B cell (primary cell): ENCODE results near the gene TMEM38A. TPM values are rescaled to one million over a fixed set of nuclear protein-coding genes. Genes with fewer than 3 reads are reported as not detected.

ENCODE experiments used
- ATAC-seq: fragments of 200-7000 bp; cut with Tn5 transposase; one replicate; pipeline ENCODE4 v1.10.0; 2021; ENCODE audit warnings: low read depth, mild to moderate bottlenecking, moderate number of reproducible peaks, moderate library complexity
- CTCF ChIA-PET: fragments of 350-600 bp; sonication (Branson Sonifier 250); formaldehyde crosslinking; loops from one replicate; lab custom pipeline; 2021; ENCODE audit warnings: antibody characterized with exemption, inconsistent platforms; lab: Charles Lee
- POLR2A ChIA-PET: fragments of 350-600 bp; sonication (Branson Sonifier 250); formaldehyde crosslinking; loops from one replicate; lab custom pipeline; 2021; ENCODE audit warnings: antibody characterized with exemption; lab: Charles Lee
- DNase-seq: peaks from one replicate; pipeline ENCODE4 v3.0.0; 2013
- H2AFZ ChIP-seq: 2 replicates; pipeline ENCODE4 v1.6.1; 2012; ENCODE audit warnings: mild to moderate bottlenecking, low read depth, low read length; ENCODE audit not compliant: insufficient read depth, poor library complexity, severe bottlenecking
- H3K27ac ChIP-seq, 2 donors: 1 replicate in 1 of 2; 2 replicates in 1 of 2; pipeline ENCODE4 v1.5.1; 2012 to 2013; ENCODE audit warnings: low read length in 2 of 2, mild to moderate bottlenecking in 2 of 2, moderate library complexity in 1 of 2
- H3K27me3 ChIP-seq, 4 experiments: fragments of 200-600 bp in 1 of 4; sonication (generic) in 1 of 4; replicated peaks in 1 of 4; 1 replicate in 2 of 4; 2 replicates in 2 of 4; pipeline versions ENCODE4 v1.6.1 to v1.7.0; 2013 to 2016; ENCODE audit warnings: low read length in 3 of 4, mild to moderate bottlenecking in 2 of 4, mixed read lengths in 1 of 4, moderate library complexity in 1 of 4; ENCODE audit not compliant: insufficient read depth in 4 of 4, control insufficient read depth in 3 of 4; ENCODE audit errors: control extremely low read depth in 1 of 4
- H3K36me3 ChIP-seq, 2 experiments: replicated peaks in 1 of 2; 1 replicate in 1 of 2; 2 replicates in 1 of 2; pipeline versions ENCODE4 v1.6.1 to v1.7.1; 2013; ENCODE audit warnings: low read length in 1 of 2; ENCODE audit not compliant: insufficient read depth in 2 of 2, control insufficient read depth in 1 of 2; ENCODE audit errors: control extremely low read depth in 1 of 2, extremely low read depth in 1 of 2
- H3K4me1 ChIP-seq, 2 donors: fragments of 200-600 bp in 1 of 2; sonication (generic) in 1 of 2; 1 replicate in 1 of 2; 2 replicates in 1 of 2; pipeline versions ENCODE4 v1.5.1 to v1.6.1; 2013 to 2017; ENCODE audit warnings: low read length in 2 of 2; ENCODE audit not compliant: control insufficient read depth in 2 of 2, insufficient read depth in 2 of 2
- H3K4me2 ChIP-seq: replicated peaks from 2 replicates; pipeline ENCODE3; 2012; ENCODE audit warnings: mild to moderate bottlenecking, low read depth, low read length; ENCODE audit not compliant: poor library complexity, severe bottlenecking
- H3K4me3 ChIP-seq, 5 experiments: fragments of 200-600 bp in 1 of 5; sonication (generic) in 1 of 5; 1 replicate in 3 of 5; 2 replicates in 2 of 5; pipeline versions ENCODE4 v1.5.1 to v1.7.0; 2011 to 2016; ENCODE audit warnings: low read length in 4 of 5, mild to moderate bottlenecking in 4 of 5, low read depth in 2 of 5, control low read depth in 1 of 5, moderate library complexity in 1 of 5; ENCODE audit not compliant: insufficient read depth in 1 of 5; ENCODE audit errors: control extremely low read depth in 1 of 5, extremely low read depth in 1 of 5
- H3K79me2 ChIP-seq: fragments of 200-600 bp; sonication (generic); one replicate; pipeline ENCODE4 v1.6.0; 2016; ENCODE audit warnings: low read length; ENCODE audit not compliant: control insufficient read depth, insufficient read depth
- H3K9ac ChIP-seq: fragments of 200-600 bp; sonication (generic); 2 replicates; pipeline ENCODE4 v1.6.1; 2017; ENCODE audit warnings: mild to moderate bottlenecking, low read length, moderate library complexity
- H3K9me3 ChIP-seq, 3 donors: one replicate each; pipeline versions ENCODE4 v1.6.1 to v1.7.1; 2013; ENCODE audit warnings: low read length in 2 of 3; ENCODE audit not compliant: control insufficient read depth in 2 of 3, insufficient read depth in 1 of 3; ENCODE audit errors: control extremely low read depth in 1 of 3
- H4K20me1 ChIP-seq: 2 replicates; pipeline ENCODE4 v1.6.0; 2012; ENCODE audit warnings: mild to moderate bottlenecking, low read length; ENCODE audit not compliant: insufficient read depth, control insufficient read depth, poor library complexity, severe bottlenecking
- H3K27ac Mint-ChIP-seq: one replicate; pipeline ENCODE4 v1.8.0; 2021; ENCODE audit warnings: mixed read lengths
- H3K27me3 Mint-ChIP-seq: one replicate; pipeline ENCODE4 v1.8.0; 2021; ENCODE audit warnings: mixed read lengths
- H3K4me1 Mint-ChIP-seq: one replicate; pipeline ENCODE4 v1.8.0; 2021; ENCODE audit warnings: mixed read lengths
- H3K4me3 Mint-ChIP-seq: one replicate; pipeline ENCODE4 v1.8.0; 2021; ENCODE audit warnings: mixed read lengths
- H3K9me3 Mint-ChIP-seq: one replicate; pipeline ENCODE4 v1.8.0; 2022; ENCODE audit warnings: mixed read lengths; ENCODE audit not compliant: insufficient read depth
- EZH2 ChIP-seq: IDR thresholded peaks from 2 replicates; pipeline ENCODE4 v1.6.1; 2012; ENCODE audit warnings: borderline replicate concordance, low read depth, mild to moderate bottlenecking, moderate library complexity, low read length; ENCODE audit not compliant: insufficient read depth, poor library complexity, severe bottlenecking
- WGBS: methylation state at CpG from one replicate; pipeline ENCODE4 v1.1.5; 2013; ENCODE audit warnings: missing lambda C conversion rate; ENCODE audit not compliant: insufficient coverage; 5-methylcytosine and 5-hydroxymethylcytosine counted together
- intact Hi-C: fragments of 100-400 bp; cut with micrococcal nuclease; formaldehyde crosslinking; loops from one replicate; pipeline ENCODE4 v1.10.0; 2022
- polyA plus RNA-seq: library from polyadenylated mRNA; depleted of rRNA; stranded (reverse); fragments of >200 nt; gene quantifications from 2 replicates; pipeline ENCODE4 v1.2.3, GENCODE V29; 2012
- total RNA-seq, 2 donors: library from RNA; stranded (reverse); fragments of 120-200 nt in 1 of 2; gene quantifications; 1 replicate in 1 of 2; 2 replicates in 1 of 2; pipeline versions ENCODE4 v1.2.3 to v1.2.4, GENCODE V29; 2013 to 2022
- TF ChIP-seq, protein P1 (sequence below): fragments of 200-600 bp; IDR thresholded peaks from one replicate; pipeline ENCODE4 v1.8.0; 2022; ENCODE audit warnings: antibody characterized with exemption, mild to moderate bottlenecking

Gene TMEM38A
- total and polyA plus RNA-seq, 2 donors (not counting 1 experiment from before 2014, with no cell fraction given), result 5.7 to 7.1 TPM

DNA sequence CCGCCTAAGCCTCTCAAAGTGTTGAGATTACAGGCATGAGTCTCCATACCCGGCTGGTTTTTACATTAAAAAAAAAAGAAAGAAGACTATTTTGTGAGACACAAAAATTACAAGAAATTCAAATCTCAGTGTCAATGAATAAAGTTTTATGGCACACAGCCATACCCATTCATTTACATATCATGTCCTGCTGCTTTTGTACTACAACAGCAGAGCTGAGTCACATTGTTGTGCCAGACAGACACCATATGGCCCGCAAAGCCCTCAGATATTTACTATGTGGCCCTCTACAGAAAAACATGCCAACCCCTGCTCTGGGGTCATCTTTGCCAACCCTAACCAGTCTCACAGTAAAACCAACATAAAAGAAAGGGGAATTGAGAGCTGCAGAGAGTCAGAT lies 6.3 kb upstream of the TMEM38A start:
- CTCF ChIA-PET, result no interaction called here

DNA sequence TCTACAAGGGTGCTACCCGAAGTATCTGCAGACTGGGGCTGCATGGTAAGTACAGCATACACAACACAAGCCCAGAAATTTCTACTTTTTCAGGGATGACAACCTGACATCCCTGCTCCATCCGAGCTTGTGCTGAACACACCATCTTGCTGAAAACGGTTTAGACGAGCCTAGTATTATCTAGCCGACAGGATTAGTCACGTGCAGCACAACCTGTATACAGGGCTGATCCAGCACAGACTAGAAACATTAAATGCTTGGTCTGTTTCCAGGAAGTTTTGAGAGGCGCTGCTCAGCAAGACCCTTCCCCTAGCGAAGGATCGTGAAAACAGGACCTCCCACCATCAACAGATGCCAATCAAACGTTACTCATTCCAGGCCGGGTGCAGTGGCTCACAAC lies 5.2 kb upstream of the TMEM38A start:
- Histone ChIP-seq H3K27me3 (no peaks in the 10 kb centered on the region), H3K4me1 (peaks cover 14 to 26% of the 10 kb centered on the region in 2 donors), H3K36me3 (peaks cover 18 to 81% of the 10 kb centered on the region in 2 experiments), H3K4me2 (no peak overlapping the region), H3K4me3 (no peak overlapping the region), H3K79me2 (peaks cover 73% of the 10 kb centered on the region), H3K9ac (no peak overlapping the region), H2AFZ (no peak overlapping the region), H4K20me1 (peaks cover 87% of the 10 kb centered on the region), H3K9me3 (peaks cover 0 to 4% (median 0%) of the 10 kb centered on the region in 3 donors), H3K27ac (no peak overlapping the region)
- ChIA-PET CTCF (no interaction called here), POLR2A (no interaction called here)
- Mint-ChIP-seq H3K27me3 (no peaks in the 10 kb centered on the region), H3K9me3 (no peaks in the 10 kb centered on the region), H3K27ac (no peak overlapping the region), H3K4me3 (no peak overlapping the region), H3K4me1 (peaks cover 28% of the 10 kb centered on the region)
- WGBS, result 96% methylated on average over 11 of the region's 11 CpGs
- intact Hi-C loops, result no loop called here
- no peak for TF ChIP-seq EZH2
- TF ChIP-seq, protein P1, sequence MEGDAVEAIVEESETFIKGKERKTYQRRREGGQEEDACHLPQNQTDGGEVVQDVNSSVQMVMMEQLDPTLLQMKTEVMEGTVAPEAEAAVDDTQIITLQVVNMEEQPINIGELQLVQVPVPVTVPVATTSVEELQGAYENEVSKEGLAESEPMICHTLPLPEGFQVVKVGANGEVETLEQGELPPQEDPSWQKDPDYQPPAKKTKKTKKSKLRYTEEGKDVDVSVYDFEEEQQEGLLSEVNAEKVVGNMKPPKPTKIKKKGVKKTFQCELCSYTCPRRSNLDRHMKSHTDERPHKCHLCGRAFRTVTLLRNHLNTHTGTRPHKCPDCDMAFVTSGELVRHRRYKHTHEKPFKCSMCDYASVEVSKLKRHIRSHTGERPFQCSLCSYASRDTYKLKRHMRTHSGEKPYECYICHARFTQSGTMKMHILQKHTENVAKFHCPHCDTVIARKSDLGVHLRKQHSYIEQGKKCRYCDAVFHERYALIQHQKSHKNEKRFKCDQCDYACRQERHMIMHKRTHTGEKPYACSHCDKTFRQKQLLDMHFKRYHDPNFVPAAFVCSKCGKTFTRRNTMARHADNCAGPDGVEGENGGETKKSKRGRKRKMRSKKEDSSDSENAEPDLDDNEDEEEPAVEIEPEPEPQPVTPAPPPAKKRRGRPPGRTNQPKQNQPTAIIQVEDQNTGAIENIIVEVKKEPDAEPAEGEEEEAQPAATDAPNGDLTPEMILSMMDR, result no peak
- no peak for DNase-seq
- no peak for ATAC-seq

More for the DNA sequence above, 6.3 kb upstream of the TMEM38A start:
- no peak overlapping the region for H3K4me2 ChIP-seq
- H3K9me3 ChIP-seq, result peaks cover 0 to 4% (median 0%) of the 10 kb centered on the region in 3 donors
- TF ChIP-seq EZH2, result no peak
- TF ChIP-seq, protein P1, result no peak
- no peak overlapping the region for H3K4me3 Mint-ChIP-seq
- ATAC-seq (no peak), DNase-seq (no peak)
- H3K27me3 ChIP-seq, result no peaks in the 10 kb centered on the region
- no peak overlapping the region for H2AFZ ChIP-seq
- H3K9me3 Mint-ChIP-seq, result no peaks in the 10 kb centered on the region
- peaks cover 18 to 83% of the 10 kb centered on the region in 2 experiments for H3K36me3 ChIP-seq
- no peak overlapping the region for H3K4me3 ChIP-seq
- no peak overlapping the region for H3K27ac Mint-ChIP-seq
- no peak overlapping the region for H3K9ac ChIP-seq
- no CpG with 5 or more reads among the region's 3 CpGs for WGBS
- H3K4me1 ChIP-seq, result peaks cover 14 to 21% of the 10 kb centered on the region in 2 donors
- peaks cover 94% of the 10 kb centered on the region for H4K20me1 ChIP-seq
- H3K27ac ChIP-seq, result no peak overlapping the region
- no peaks in the 10 kb centered on the region for H3K27me3 Mint-ChIP-seq
- POLR2A ChIA-PET, result no interaction called here
- intact Hi-C loops, result no loop called here
- H3K4me1 Mint-ChIP-seq, result peaks cover 31% of the 10 kb centered on the region
- peaks cover 65% of the 10 kb centered on the region for H3K79me2 ChIP-seq
